ENCODE results near the gene ABO. TPM values are rescaled to one million over a fixed set of nuclear protein-coding genes. Genes with fewer than 3 reads are reported as not detected.
"Not testable (repeated sequence)": the region's sequence is repeated elsewhere in the genome, so short reads cannot be mapped to it uniquely, and the experiment has no call there.

The ABO gene
- total and polyA plus RNA-seq, 2 donors (not counting 3 experiments of a cell fraction or from before 2014, with no cell fraction given) = not detected

DNA sequence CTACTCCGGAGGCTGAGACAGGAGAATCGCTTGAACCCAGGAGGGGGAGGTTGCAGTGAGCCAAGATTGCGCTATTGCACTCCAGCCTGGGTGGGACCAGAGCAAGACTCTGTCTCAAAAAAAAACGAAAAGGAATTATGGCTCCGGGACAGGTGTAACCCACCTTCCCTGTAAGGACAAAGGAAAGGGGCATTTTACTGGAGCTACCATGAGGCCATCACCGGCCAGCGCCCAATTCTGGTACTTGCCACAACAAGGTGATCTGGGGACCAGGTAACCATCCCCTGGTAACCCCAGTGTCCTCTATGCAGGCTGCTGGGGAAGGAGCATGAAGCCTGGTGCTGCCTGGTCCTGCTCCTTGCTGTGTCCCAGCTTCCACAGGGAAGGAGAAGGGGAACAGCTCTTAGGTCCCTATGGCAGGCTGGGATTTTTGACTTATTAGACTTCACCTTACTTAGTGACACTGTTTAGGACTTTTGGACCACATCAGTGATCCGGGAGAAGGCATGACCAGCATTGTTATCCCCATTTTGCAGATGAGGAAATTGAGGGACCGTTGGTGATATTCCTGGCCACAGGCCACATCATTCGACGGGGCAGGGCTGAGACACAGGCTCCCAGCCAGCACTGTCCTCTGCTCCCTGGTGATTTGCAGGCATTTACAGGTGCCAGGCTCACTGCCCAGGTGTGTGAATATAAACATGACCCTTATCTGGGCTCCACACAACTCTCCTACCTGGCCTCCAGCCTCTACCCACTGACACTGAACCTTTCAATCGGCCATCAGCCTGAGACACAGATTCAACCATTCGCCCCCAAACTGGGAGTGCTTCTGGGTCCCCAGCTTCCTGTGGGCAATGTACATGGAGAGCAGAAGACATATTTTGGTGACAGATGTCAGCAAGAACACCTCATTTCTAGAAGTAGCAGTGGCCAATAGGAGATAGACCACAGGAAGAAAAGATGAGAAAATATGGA is 26.5 kb upstream of the ABO start:
- intact Hi-C loops (cut with micrococcal nuclease) (no loop called here), dilution Hi-C loops (cut with MboI; ENCODE audit: extremely low pct_ligation_motif_present, low sequenced_read_pairs) (no loop called here)
- Histone ChIP-seq H2AFZ (ENCODE audit: low read depth, low read length) (no peak overlapping the region), H3K9me1 (replicated peaks; ENCODE audit: control insufficient read depth, extremely low read depth, insufficient read depth, low read length) (no peaks in the 10 kb centered on the region), H3K79me2 (ENCODE audit: control insufficient read depth, insufficient read depth, low read length) (no peaks in the 10 kb centered on the region), H3K4me2 (ENCODE audit: insufficient read depth, low read length) (no peak overlapping the region), H3K36me3 (ENCODE audit: control insufficient read depth in 2 of 2, extremely low read depth in 1 of 2, insufficient read depth in 2 of 2, low read length in 2 of 2) (no peaks in the 10 kb centered on the region), H4K20me1 (replicated peaks; ENCODE audit: control insufficient read depth, extremely low read depth, insufficient read depth, low read length) (no peaks in the 10 kb centered on the region), H3K9ac (replicated peaks; ENCODE audit: extremely low read depth, insufficient read depth, low read length) (no peak overlapping the region), H3K27ac (ENCODE audit: insufficient read depth, low read depth, low read length) (no peak overlapping the region), H3K4me3 (replicated peaks in 1 of 3; ENCODE audit: insufficient read depth in 1 of 3, low read depth in 1 of 3, low read length in 3 of 3) (no peak overlapping the region), H3K9me3 (replicated peaks; ENCODE audit: control insufficient read depth, insufficient read depth, low read length) (no peaks in the 10 kb centered on the region), H3K27me3 (ENCODE audit: control insufficient read depth in 2 of 2, insufficient read depth in 2 of 2, low read length in 2 of 2) (peaks cover 0 to 2% of the 10 kb centered on the region in 2 experiments), H3K4me1 (ENCODE audit: control insufficient read depth, extremely low read depth, insufficient read depth, low read length) (no peaks in the 10 kb centered on the region)
- TF ChIP-seq MYC (IDR thresholded peaks at IDR 0.05; ENCODE audit: low read depth, low read length) (no peak), FOS (IDR thresholded peaks at IDR 0.05; ENCODE audit: borderline replicate concordance, insufficient read depth, low read length) (no peak), POLR2AphosphoS5 (IDR thresholded peaks at IDR 0.05; ENCODE audit: insufficient read depth, low read depth, low read length) (no peak), EZH2 (IDR thresholded peaks at IDR 0.05; ENCODE audit: borderline replicate concordance, low read depth, low read length, severe bottlenecking) (no peak), GATA2 (IDR thresholded peaks at IDR 0.05; ENCODE audit: insufficient read depth, insufficient read length, low read depth, low read length) (no peak), POLR2A (IDR thresholded peaks at IDR 0.05; ENCODE audit: low read depth, low read length) (no peak), JUN (IDR thresholded peaks at IDR 0.05; ENCODE audit: borderline replicate concordance, insufficient read depth, insufficient read length, low read depth) (no peak)
- TF ChIP-seq, protein P1, sequence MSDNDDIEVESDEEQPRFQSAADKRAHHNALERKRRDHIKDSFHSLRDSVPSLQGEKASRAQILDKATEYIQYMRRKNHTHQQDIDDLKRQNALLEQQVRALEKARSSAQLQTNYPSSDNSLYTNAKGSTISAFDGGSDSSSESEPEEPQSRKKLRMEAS (IDR thresholded peaks at IDR 0.05; ENCODE audit: insufficient read depth, insufficient read length) = no peak
- TF ChIP-seq, protein P2, sequence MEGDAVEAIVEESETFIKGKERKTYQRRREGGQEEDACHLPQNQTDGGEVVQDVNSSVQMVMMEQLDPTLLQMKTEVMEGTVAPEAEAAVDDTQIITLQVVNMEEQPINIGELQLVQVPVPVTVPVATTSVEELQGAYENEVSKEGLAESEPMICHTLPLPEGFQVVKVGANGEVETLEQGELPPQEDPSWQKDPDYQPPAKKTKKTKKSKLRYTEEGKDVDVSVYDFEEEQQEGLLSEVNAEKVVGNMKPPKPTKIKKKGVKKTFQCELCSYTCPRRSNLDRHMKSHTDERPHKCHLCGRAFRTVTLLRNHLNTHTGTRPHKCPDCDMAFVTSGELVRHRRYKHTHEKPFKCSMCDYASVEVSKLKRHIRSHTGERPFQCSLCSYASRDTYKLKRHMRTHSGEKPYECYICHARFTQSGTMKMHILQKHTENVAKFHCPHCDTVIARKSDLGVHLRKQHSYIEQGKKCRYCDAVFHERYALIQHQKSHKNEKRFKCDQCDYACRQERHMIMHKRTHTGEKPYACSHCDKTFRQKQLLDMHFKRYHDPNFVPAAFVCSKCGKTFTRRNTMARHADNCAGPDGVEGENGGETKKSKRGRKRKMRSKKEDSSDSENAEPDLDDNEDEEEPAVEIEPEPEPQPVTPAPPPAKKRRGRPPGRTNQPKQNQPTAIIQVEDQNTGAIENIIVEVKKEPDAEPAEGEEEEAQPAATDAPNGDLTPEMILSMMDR (IDR thresholded peaks at IDR 0.05; ENCODE audit: extremely low read depth in 1 of 2, insufficient read depth in 1 of 2, low read depth in 1 of 2, low read length in 2 of 2) = no peak
- FAIRE-seq = no peak
- POLR2A ChIA-PET = no interaction called here
- no peak for DNase-seq (ENCODE audit: low read depth, low spot score)
- no TSS peak for BruUV-seq (replicated peaks)
- CTCF ChIA-PET = no interaction called here

DNA sequence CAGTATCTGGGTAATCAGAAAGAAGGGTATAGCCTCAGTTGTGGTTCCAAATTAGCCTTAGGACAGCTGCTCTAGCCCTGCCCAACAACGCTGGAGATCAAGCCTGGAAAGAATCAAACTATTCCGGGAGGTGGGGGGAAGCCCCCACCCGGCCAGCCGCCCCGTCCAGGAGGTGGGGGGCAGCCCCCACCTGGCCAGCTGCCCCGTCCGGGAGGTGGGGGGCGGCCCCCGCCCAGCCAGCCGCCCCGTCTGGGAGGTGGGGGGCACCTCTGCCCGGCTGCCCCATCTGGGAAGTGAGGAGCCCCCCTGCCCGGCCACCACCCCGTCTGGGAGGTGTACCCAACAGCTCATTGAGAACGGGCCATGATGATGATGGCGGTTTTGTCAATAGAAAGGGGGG is 25.0 kb upstream of the ABO start:
- H3K4me3 ChIP-seq (replicated peaks in 1 of 3; ENCODE audit: insufficient read depth in 1 of 3, low read depth in 1 of 3, low read length in 3 of 3); BruUV-seq (replicated peaks); POLR2A ChIA-PET: not testable (repeated sequence)

More for the DNA sequence above, 25.0 kb upstream of the ABO start:
- CTCF ChIA-PET; H2AFZ ChIP-seq (ENCODE audit: low read depth, low read length); H3K27me3 ChIP-seq (ENCODE audit: control insufficient read depth in 2 of 2, insufficient read depth in 2 of 2, low read length in 2 of 2); H3K4me1 ChIP-seq (ENCODE audit: control insufficient read depth, extremely low read depth, insufficient read depth, low read length); H3K36me3 ChIP-seq (ENCODE audit: control insufficient read depth in 2 of 2, extremely low read depth in 1 of 2, insufficient read depth in 2 of 2, low read length in 2 of 2); intact Hi-C loops (cut with micrococcal nuclease); DNase-seq (ENCODE audit: low read depth, low spot score); dilution Hi-C loops (cut with MboI; ENCODE audit: extremely low pct_ligation_motif_present, low sequenced_read_pairs); H4K20me1 ChIP-seq (replicated peaks; ENCODE audit: control insufficient read depth, extremely low read depth, insufficient read depth, low read length); FAIRE-seq; H3K9me1 ChIP-seq (replicated peaks; ENCODE audit: control insufficient read depth, extremely low read depth, insufficient read depth, low read length); H3K9ac ChIP-seq (replicated peaks; ENCODE audit: extremely low read depth, insufficient read depth, low read length); H3K9me3 ChIP-seq (replicated peaks; ENCODE audit: control insufficient read depth, insufficient read depth, low read length); H3K27ac ChIP-seq (ENCODE audit: insufficient read depth, low read depth, low read length); H3K79me2 ChIP-seq (ENCODE audit: control insufficient read depth, insufficient read depth, low read length); H3K4me2 ChIP-seq (ENCODE audit: insufficient read depth, low read length): not testable (repeated sequence)

Measured in endothelial cell of umbilical vein (primary cell).